Transverse colon (tissue), 4 donors: ENCODE results near the gene KMT2B. TPM values are rescaled to one million over a fixed set of nuclear protein-coding genes. Genes with fewer than 3 reads are reported as not detected.
A peak's percentile ranks its signal among the peaks of the same experiment; 100 is the strongest.

Experiments used
- DNase-seq: peaks from one replicate; pipeline ENCODE4 v3.0.0-alpha.2; 2019
- H3K27ac ChIP-seq, 4 donors: fragments of 200-600 bp; sonication (generic); 2 replicates each; pipeline ENCODE4 v1.5.1; 2016 to 2018; ENCODE audit warnings: inconsistent platforms in 4 of 4
- H3K27me3 ChIP-seq: fragments of 200-600 bp; sonication (generic); 2 replicates; pipeline ENCODE4 v1.5.1; 2017; ENCODE audit warnings: inconsistent platforms
- H3K36me3 ChIP-seq, 4 donors: fragments of 200-600 bp; sonication (generic); 2 replicates each; pipeline ENCODE4 v1.5.1; 2017 to 2019; ENCODE audit warnings: inconsistent platforms in 4 of 4
- H3K4me1 ChIP-seq, 4 donors: fragments of 200-600 bp; sonication (generic); 2 replicates each; pipeline ENCODE4 v1.5.1; 2017 to 2020; ENCODE audit warnings: inconsistent platforms in 4 of 4
- H3K4me3 ChIP-seq, 4 donors: fragments of 200-600 bp; sonication (generic); 1 replicate in 1 of 4; 2 replicates in 3 of 4; pipeline versions ENCODE4 v1.5.1 to v1.6.1; 2017 to 2019; ENCODE audit warnings: inconsistent platforms in 4 of 4
- H3K9me3 ChIP-seq, 2 donors: fragments of 200-600 bp; sonication (generic); 2 replicates each; pipeline ENCODE4 v1.5.1; 2017 to 2019; ENCODE audit warnings: inconsistent platforms in 2 of 2
- CTCF ChIP-seq, 5 experiments: fragments of 200-600 bp in 3 of 5; fragments of 450-650 bp in 2 of 5; sonication (generic) in 3 of 5; IDR thresholded peaks; 1 replicate in 2 of 5; 2 replicates in 3 of 5; pipeline ENCODE4 v1.5.1; 2016 to 2017; ENCODE audit warnings: antibody characterized with exemption in 5 of 5, inconsistent platforms in 3 of 5, mild to moderate bottlenecking in 2 of 5, moderate library complexity in 1 of 5
- EP300 ChIP-seq: sonication (generic); formaldehyde crosslinking; IDR thresholded peaks from one replicate; pipeline ENCODE4 v1.6.1; 2017; ENCODE audit warnings: antibody characterized with exemption, low read depth
- POLR2A ChIP-seq: fragments of 450-650 bp; IDR thresholded peaks from one replicate; pipeline ENCODE4 v1.6.1; 2016; ENCODE audit warnings: antibody characterized with exemption, mild to moderate bottlenecking, moderate library complexity
- POLR2AphosphoS5 ChIP-seq, 3 donors: sonication (generic); formaldehyde crosslinking; IDR thresholded peaks; one replicate each; pipeline ENCODE4 v1.6.1; 2016; ENCODE audit warnings: antibody characterized with exemption in 3 of 3
- WGBS, 2 donors: methylation state at CpG; one replicate each; pipeline ENCODE4 v1.1.5; 2018; ENCODE audit warnings: low coverage in 1 of 2; 5-methylcytosine and 5-hydroxymethylcytosine counted together
- in situ Hi-C, 4 donors: fragments of 200-750 bp; cut with MboI; loops; one replicate each; pipeline versions ENCODE4 v1.15.0 to v1.15.1; 2017; ENCODE audit warnings: low sequenced_read_pairs in 3 of 4, low pct_ligation_motif_present in 1 of 4, low pct_unique_long_range_greater_than_20kb in 1 of 4
- intact Hi-C: fragments of 100-400 bp; cut with DNase I; formaldehyde crosslinking; loops from one replicate; pipeline ENCODE4 v1.15.1; 2023; ENCODE audit warnings: low total_unique reads
- total RNA-seq, 4 donors: library from RNA; depleted of rRNA; stranded (reverse); fragments of >200 nt; gene quantifications; one replicate each; pipeline ENCODE4 v1.1.0, GENCODE V29; 2016

KMT2B gene
- total RNA-seq, 4 donors from 2014 or later: 31.8 to 63.9 (median 50.7) TPM

GRCh38 chr19:35746087-35746462 lies 28.3 kb downstream of the KMT2B start:
- H3K36me3 ChIP-seq: no peaks in the 10 kb centered on the region
- H3K4me1 ChIP-seq: peaks cover 21 to 41% (median 34%) of the 10 kb centered on the region in 4 donors
- intact Hi-C loops (loop anchor here (10.0 kb wide), 1 partner anchor 189 kb away; the partner anchor contains the start of gene LRFN3), in situ Hi-C loops (no loop called here)
- no peaks in the 10 kb centered on the region for H3K27me3 ChIP-seq
- H3K27ac ChIP-seq: peak overlapping the region; percentile 97 to 100 (median 100)
- H3K4me3 ChIP-seq: peak overlapping the region; percentile 53 to 98 (median 72)
- H3K9me3 ChIP-seq: no peaks in the 10 kb centered on the region
- TF ChIP-seq POLR2A: no peak
- no peak for TF ChIP-seq EP300
- no peak for TF ChIP-seq CTCF (IDR thresholded peaks at IDR 0.05)
- no peak for TF ChIP-seq POLR2AphosphoS5 (IDR thresholded peaks at IDR 0.05)
- WGBS, 2 donors: 2 to 8% methylated on average over 3 to 4 of the region's 4 CpGs
- DNase-seq: no peak

- no peak for TF ChIP-seq POLR2AphosphoS5 (IDR thresholded peaks at IDR 0.05)
- TF ChIP-seq CTCF (IDR thresholded peaks at IDR 0.05): no peak
- TF ChIP-seq EP300: no peak
- TF ChIP-seq POLR2A: no peak
- Histone ChIP-seq H3K27ac (peak overlapping the region in 2 of 4 donors; percentile 99 to 100), H3K4me3 (peak overlapping the region in 1 of 4 donors; percentile 77), H3K27me3 (no peaks in the 10 kb centered on the region), H3K4me1 (peaks cover 21 to 39% (median 32%) of the 10 kb centered on the region in 4 donors), H3K36me3 (no peaks in the 10 kb centered on the region), H3K9me3 (no peaks in the 10 kb centered on the region)
- intact Hi-C loops: loop anchor here (10.0 kb wide), 1 partner anchor 188 kb away; the partner anchor contains the start of gene LRFN3
- in situ Hi-C loops: no loop called here
- 57 to 90% methylated on average over 2 to 5 of the region's 5 CpGs for WGBS, 2 donors
- DNase-seq: no peak
Measured at GRCh38 chr19:35746531-35746930, 28.7 kb downstream of the KMT2B start.

- 0 to 1% methylated on average over 4 to 38 of the region's 45 CpGs for WGBS, 2 donors
- no peak for TF ChIP-seq EP300
- TF ChIP-seq POLR2A: peak; percentile 87
- TF ChIP-seq POLR2AphosphoS5 (IDR thresholded peaks at IDR 0.05): peak; percentile 94 to 96 (median 95)
- peak in 2 of 5 experiments; percentile 35 to 55 for TF ChIP-seq CTCF (IDR thresholded peaks at IDR 0.05)
Measured at GRCh38 chr19:35748106-35749020, 30.6 kb downstream of the KMT2B start, which contains the start of gene LIN37. TSS of gene LIN37 (plus strand) at chr19:35748576. CDS start at chr19:35748725, 149 bp downstream.

GRCh38 chr19:35750167-35750566 lies 32.4 kb downstream of the KMT2B start:
- Histone ChIP-seq H3K4me1 (peaks cover 19 to 38% (median 32%) of the 10 kb centered on the region in 4 donors), H3K27me3 (no peaks in the 10 kb centered on the region), H3K27ac (no peak overlapping the region), H3K36me3 (peaks cover 0 to 14% (median 3%) of the 10 kb centered on the region in 4 donors), H3K4me3 (no peak overlapping the region), H3K9me3 (no peaks in the 10 kb centered on the region)
- WGBS, 2 donors: 89 to 90% methylated on average over 2 to 5 of the region's 5 CpGs
- TF ChIP-seq EP300: no peak
- no peak for TF ChIP-seq POLR2AphosphoS5 (IDR thresholded peaks at IDR 0.05)
- no peak for TF ChIP-seq POLR2A
- no peak for TF ChIP-seq CTCF (IDR thresholded peaks at IDR 0.05)
- no peak for DNase-seq
- intact Hi-C loops (no loop called here), in situ Hi-C loops (no loop called here)

More at GRCh38 chr19:35748106-35749020, 30.6 kb downstream of the KMT2B start, which contains the start of gene LIN37:
- DNase-seq: peak; percentile 99
- peak within 1 kb of the TSS; percentile 60 to 96 (median 73) for H3K4me3 ChIP-seq
- peaks cover 0 to 6% (median 2%) of the 10 kb centered on the region in 4 donors for H3K36me3 ChIP-seq
- peak within 1 kb of the TSS; percentile 80 to 90 (median 83) for H3K27ac ChIP-seq
- H3K9me3 ChIP-seq: no peaks in the 10 kb centered on the region
- in situ Hi-C loops: no loop called here
- intact Hi-C loops: loop anchor here (10.0 kb wide), 1 partner anchor 186 kb away; the partner anchor contains the start of gene LRFN3
- peaks cover 21 to 39% (median 32%) of the 10 kb centered on the region in 4 donors for H3K4me1 ChIP-seq
- no peaks in the 10 kb centered on the region for H3K27me3 ChIP-seq
